Left lobe of liver (tissue), 2 donors: ENCODE measurements around the gene DSTYK. TPM values are rescaled to one million over a fixed set of nuclear protein-coding genes. Genes with fewer than 3 reads are reported as not detected.
"Not testable (repeated sequence)": the region's sequence is repeated elsewhere in the genome, so short reads cannot be mapped to it uniquely, and the experiment has no call there.

Source experiments
- ATAC-seq: fragments of 200-7000 bp; cut with Tn5 transposase; one replicate; pipeline ENCODE4 v1.9.1; 2020; ENCODE audit warnings: mild to moderate bottlenecking, moderate library complexity
- DNase-seq: peaks from one replicate; pipeline ENCODE4 v3.0.0-alpha.2; 2020; ENCODE audit warnings: low spot score
- total RNA-seq: library from RNA; stranded (reverse); gene quantifications from one replicate; pipeline ENCODE4 v1.2.1, GENCODE V29; 2021
- donor health status: DM: no; HTN: no; CAD: no; lungs with moderate emphysema.
- donor health status: DM: no; HTN: yes; CAD: no.

Gene DSTYK
- total RNA-seq, 1 donor from 2014 or later: 2.5 TPM

DNA sequence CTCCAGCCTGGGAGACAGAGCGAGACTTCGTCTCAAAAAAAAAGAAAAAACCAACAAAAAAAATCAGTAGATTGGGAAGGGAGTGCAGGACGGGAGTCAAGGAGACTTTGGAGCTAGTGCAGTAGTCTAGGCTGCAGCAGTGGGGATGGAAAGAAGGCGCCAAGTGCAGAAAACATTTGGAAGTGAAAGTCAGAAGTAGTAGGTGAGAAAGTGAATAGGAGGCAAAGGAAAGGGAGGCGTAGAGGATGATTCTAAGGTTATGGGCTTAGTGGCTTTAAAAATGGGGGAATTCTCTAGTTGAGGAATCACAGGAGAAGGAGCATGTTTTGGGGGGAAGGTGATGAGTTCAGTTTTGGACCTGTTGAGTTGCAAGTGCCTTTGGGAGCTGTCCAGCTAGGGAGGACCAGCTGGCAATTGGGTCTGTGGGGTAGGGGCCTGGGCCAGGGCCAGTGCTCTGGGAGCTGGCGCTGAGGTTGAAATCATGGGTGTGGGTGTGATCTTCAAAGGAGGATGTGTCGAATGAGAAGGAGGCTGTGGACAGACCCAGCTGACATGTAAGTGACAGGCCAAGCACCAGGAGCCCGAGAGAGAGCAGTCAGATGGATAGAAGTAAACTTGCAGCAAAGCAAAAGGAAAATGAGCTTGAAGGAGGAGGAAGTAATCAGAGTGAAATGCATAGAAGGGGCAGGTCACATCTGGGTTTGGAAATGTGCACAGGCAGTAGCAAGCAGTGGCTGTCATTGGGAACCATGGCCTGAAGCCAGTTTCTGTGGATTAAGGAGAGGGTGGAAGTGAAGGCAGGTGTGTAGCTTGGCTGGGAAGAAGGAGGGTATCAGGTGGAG lies 32.1 kb upstream of the DSTYK start:
- DNase-seq: no peak
- ATAC-seq: no peak

DNA sequence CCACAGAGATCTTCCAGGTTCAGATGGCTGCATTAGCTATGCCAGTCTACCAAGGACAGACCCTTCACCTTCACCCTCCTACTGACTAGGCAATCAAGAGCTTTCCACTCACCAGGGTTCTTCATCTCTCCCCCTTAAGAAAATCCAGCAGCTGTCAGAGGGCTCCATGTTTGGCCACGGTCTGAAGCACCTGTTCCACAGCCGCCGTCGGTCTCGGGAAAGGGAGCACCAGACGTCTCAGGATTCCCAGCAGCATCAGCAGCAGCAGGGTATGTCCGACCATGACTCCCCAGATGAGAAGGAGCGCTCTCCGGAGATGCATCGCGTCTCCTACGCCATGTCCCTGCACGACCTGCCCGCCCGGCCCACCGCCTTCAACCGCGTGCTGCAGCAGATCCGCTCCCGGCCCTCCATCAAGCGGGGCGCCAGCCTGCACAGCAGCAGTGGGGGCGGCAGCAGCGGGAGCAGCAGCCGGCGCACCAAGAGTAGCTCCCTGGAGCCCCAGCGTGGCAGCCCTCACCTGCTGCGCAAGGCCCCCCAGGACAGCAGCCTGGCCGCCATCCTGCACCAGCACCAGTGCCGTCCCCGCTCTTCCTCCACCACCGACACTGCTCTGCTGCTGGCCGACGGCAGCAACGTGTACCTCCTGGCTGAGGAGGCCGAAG lies 30.0 kb upstream of the DSTYK start:
- DNase-seq (no peak), ATAC-seq (no peak)

DNA sequence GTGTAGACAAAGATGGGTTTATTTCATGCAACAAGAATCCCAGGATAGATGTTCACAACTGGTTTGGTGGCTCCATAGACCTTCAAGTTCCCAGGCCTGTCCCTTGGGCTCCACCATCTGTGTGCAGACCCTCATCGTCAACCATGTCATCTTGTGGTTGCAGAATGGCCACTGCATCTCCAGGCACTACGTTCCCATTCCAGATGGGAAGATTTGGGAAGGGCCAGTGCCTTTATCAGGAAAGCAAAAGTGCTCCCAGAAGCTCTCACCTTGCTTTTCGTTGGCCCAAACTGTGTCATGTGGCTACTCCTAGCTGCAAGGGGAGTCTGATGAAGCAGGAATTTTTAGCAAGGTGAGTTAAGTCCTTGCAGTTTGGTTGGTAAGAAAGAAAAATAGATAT lies 29.1 kb upstream of the DSTYK start:
- DNase-seq (no peak), ATAC-seq (no peak)

DNA sequence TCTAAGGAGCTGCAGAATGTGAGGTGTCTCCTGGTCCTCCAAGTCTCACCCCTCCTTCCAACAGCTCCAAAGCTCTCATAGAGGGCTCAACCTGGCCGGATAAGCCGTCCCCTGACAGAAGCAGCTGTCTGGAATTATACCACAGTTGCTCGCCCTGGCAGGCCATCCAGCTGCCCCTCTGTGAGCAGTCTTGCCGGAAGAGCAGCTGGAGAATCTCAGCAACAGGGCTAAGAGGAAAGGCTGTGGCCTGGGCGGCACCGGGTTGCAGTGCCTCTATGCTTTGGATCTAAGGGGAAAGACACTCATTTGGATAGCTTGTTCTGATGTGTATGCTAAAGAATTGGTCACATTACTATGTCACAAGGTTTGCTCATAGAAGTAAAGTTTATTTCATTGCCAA lies 28.6 kb upstream of the DSTYK start:
- ATAC-seq: no peak
- DNase-seq: peak; percentile 23

GRCh38 chr1:205239078-205239477 lies 27.6 kb upstream of the DSTYK start:
- ATAC-seq (no peak), DNase-seq (peak; percentile 32)

- no peak for ATAC-seq
These were observed 26.3 kb upstream of the DSTYK start for GRCh38 chr1:205237526-205238484.

DNA sequence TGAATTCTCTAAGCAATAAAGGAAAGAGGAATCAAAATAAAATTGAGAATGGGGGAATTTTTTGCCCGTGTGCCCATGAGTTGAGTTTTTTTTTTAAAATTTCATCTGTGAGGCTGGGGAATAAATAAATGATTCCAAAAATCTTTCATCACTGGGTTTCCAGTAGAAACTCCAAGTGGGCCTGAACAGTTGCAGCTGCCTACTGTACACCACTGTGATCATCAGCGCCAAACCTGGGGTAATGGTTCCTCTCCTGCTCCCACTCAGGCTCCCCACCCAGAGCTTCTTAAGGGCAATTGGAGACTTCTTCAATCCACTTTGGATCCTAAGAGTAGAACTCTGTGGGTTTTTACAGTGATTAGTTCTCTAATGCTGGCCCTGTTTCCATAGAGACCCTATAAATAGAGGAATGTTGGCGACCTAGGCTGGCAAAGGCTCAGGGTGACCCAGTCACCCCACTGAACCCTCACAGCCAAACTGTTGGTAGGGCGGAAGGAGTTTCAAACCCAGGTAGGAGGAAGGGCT lies 25.5 kb upstream of the DSTYK start:
- no peak for ATAC-seq
- no peak for DNase-seq

More at GRCh38 chr1:205237526-205238484, 26.3 kb upstream of the DSTYK start:
- DNase-seq: no peak

DNA sequence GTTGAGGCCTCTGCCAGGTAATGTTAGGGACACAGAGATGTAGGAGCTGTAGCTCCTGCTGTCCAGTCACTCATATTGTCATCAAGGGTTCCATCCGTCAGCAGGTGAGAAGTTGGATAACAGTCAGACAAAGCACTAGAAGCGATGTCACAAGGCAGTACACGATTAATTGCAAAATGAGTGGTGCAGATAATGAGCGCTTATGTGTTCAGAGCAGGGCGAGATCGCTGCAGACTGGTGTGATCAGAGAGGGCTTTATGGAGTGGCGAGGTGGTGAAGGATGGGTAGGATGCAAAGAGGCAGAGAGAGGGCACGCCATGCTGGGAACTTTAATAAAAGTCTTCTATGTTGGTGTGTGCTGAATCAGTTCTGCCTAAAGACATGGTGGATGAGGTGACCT lies 25.0 kb upstream of the DSTYK start:
- no peak for ATAC-seq

DNA sequence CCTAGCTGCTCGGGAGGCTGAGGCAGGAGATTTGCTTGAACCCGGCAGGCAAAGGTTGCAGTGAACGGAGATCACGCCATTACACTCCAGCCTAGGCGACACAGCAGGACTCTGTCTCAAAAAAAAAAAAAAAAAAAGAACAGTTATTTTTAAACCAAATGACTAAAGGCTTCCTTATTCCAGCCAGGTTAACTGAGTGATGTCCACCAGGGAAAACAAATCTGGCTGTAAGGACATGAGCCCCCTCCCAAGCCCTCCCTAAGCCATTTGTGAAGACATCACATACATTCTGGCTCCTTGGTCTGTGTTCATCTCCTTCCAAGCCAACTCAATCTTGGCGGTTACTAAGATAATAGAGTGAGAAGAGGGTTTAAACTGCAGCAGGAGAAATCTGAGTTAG lies 24.4 kb upstream of the DSTYK start:
- no peak for DNase-seq
- no peak for ATAC-seq

More for the DNA sequence above, 25.0 kb upstream of the DSTYK start:
- no peak for DNase-seq

DNA sequence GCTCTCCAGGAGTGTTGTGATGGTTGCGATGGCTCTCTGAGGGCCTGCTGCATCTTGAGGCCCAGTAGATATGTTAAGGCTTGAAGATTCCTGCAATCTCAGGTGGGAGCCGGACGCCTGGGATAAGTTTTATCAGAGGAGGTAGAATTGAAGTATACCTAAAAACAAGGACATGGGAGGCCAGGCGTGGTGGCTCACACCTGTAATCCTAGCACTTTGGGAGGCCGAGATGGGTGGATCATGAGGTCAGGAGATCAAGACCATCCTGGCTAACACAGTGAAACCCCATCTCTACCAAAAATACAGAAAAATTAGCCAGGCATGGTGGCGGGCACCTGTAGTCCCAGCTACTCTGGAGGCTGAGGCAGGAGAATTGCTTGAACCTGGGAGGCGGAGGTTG lies 22.5 kb upstream of the DSTYK start:
- not testable (repeated sequence) for DNase-seq, ATAC-seq

GRCh38 chr1:205232945-205233397 lies 21.5 kb upstream of the DSTYK start:
- DNase-seq: no peak
- no peak for ATAC-seq

GRCh38 chr1:205232127-205232820 lies 20.8 kb upstream of the DSTYK start:
- ATAC-seq: no peak

GRCh38 chr1:205230982-205231381 lies 19.5 kb upstream of the DSTYK start:
- DNase-seq: peak; percentile 11
- ATAC-seq: no peak

More at GRCh38 chr1:205232127-205232820, 20.8 kb upstream of the DSTYK start:
- DNase-seq: no peak

- ATAC-seq: no peak
These were observed 18.6 kb upstream of the DSTYK start for GRCh38 chr1:205229916-205230700.

GRCh38 chr1:205229399-205229871 lies 17.9 kb upstream of the DSTYK start:
- DNase-seq (peak; percentile 54), ATAC-seq (peak; percentile 85)

More at GRCh38 chr1:205229916-205230700, 18.6 kb upstream of the DSTYK start:
- DNase-seq: peak; percentile 30

- ATAC-seq (no peak), DNase-seq (peak; percentile 33)
These were observed 16.6 kb upstream of the DSTYK start for GRCh38 chr1:205228093-205228521.

DNA sequence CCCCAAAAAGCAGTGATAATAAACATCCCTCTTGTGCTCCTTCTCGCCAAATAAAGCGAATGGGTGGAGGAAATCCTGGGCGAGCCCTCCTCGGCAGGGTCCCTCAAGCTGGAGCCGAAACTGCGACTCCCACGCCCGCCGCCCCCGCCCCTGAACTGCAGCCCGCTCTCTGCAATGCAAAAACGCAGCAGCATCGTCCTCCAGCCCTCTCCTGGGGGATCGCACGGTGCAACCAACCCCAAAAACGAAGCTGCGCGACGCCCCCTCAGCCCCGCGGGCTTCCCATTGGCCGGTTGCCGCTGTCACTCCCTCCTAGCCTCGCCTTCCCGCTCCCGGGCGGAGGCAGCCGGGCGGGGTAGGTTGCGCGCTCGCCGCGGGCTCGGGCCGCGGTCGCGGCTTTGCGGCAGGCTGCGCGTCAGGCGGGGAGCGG lies 16.1 kb upstream of the DSTYK start, which contains the start of gene TMCC2:
TMCC2 (plus strand) TSS at position 363 of the 430 bp plus-strand sequence. CDS start 619 bp downstream, outside the sequence.
- ATAC-seq (peak; percentile 84), DNase-seq (peak; percentile 76)

DNA sequence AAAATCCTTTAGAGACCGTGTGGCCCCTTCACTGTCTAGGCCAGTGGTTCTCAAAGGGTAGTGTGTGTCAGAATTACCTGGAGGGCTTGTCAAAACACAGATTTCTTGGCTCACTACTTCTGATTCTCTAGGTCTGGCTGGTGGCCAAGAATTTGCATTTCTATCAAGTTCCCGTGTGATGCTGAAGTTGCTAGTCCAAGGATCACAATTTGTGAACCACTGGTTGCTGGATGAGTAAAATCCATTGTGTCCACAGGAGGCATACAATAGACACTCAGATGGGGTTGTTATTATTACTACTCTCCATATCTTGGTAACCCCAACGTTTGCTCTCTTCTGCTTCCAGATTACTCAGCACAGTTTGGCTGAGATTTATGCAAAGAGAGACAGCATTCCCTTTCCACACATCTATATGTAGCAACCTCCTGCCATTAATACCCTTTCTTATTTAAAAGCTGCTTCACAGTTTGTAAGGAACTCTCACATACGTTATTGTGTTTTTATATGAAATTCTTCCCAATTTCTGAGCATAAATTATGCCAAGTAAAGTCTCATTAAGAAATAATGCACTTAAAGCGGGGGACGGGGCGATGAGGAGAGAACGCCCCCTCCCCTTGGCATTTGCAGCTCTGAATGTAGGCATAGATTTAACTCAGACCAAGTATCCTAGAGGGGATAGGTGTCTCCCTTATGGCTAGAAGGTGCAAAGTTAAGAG lies 15.5 kb upstream of the DSTYK start:
- no peak for ATAC-seq
- DNase-seq: peak; percentile 33
